SW480 (cell line): ENCODE data around the gene ZBTB24.
"Not testable (repeated sequence)": the region's sequence is repeated elsewhere in the genome, so short reads cannot be mapped to it uniquely, and the experiment has no call there.

Source experiments
- DNase-seq: peaks from one replicate; pipeline ENCODE4 v3.0.0-alpha.2; 2016; ENCODE audit warnings: low spot score

ZBTB24 gene

DNA sequence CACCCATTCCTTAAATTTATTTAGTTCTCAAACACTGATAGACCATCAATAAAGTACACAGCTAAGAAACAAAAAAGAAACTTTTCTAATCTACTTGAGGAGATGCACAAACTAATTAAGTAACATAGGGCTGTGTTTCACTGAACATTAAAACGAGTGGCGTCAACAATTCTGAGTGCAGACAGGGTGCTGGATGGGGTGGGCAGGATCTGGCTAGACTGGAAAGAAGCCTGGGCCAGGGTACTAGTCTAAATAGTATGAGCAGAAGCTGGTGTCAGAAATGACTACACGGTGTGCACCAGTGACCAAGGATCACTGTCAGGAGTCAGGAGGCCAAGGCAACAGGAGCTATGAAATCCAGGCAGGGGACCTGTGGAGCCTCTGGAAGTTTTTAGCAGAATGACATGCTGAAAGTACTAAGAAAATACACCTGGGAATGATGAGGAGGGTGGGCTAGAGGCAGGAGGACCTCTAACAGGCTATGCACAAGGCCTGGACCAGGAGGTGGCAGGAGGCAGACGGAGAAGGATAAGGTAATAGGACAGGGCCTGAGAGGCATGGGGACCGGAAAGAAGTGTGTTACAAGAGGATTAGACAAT lies 13.3 kb downstream of the ZBTB24 start:
- DNase-seq = no peak

DNA sequence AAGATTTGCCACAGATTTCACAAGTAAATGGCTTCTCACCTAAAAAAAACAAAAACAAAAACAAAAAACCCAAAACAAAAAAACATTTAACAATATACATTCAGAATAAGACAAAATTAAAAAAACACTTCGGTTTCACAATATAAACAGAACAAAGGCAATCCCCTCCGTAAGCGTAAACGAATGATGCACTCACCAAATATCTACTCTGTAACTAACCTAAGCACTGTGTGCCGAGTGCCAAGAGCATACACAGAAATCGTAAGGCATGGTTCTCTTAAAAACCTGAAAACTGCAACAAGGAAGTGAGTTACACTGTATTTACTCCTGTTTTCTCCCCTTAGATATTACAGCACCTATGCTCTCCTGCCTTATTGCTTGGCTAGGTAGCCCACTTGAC lies 15.3 kb downstream of the ZBTB24 start:
- no peak for DNase-seq

DNA sequence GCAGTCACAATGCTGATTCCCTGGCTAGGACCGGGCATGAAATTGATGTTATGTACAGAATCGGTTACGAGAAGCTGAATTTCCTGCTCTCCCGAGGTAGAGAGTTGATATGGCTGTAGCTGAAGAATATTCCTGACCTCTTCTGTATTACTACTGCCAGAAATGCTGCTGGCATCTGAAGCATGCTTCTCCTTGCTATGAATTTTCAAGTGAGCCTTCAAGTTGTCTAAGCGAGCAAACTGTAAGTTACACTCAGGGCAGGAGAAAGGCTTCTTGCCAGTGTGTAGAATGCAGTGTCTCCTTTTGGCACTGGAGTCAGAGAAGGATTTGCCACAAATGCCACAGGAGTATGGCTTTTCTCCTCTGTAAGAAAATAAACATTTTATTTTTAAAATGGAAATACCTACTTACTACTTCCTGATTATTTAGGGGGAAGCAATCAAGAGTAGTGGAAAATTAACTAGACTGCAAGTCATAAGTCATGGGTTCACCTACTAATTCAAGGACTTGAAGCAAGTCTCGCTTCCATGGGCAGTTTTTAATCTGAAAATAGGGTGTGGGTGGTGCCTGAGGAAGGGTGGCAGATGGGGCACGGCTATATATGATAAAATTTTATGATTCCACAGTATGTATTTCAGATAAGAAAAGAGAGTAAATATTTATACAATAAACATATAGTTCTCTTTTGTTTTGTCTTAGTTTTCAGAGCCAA lies 16.7 kb downstream of the ZBTB24 start:
- no peak for DNase-seq

DNA sequence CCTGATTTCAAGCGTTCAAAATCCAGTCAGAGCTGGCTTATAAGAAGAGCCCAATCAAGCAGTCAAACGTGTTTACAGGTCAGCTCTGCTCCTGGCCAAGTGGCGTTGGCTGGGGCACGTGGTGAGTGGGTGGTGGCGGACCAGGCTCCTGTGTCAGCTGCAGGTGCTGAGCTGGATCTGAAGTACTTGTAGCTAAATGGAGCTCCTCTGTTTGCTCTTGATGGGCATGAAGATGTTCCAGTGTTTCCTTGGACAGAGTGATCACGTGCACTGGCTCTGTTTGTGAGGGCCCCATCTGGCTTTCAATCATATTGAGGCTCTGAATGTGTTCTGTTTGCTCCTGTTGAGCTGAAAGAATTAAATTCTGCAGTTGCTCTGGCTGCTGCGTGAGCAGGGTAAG lies 17.2 kb downstream of the ZBTB24 start:
- DNase-seq = no peak

DNA sequence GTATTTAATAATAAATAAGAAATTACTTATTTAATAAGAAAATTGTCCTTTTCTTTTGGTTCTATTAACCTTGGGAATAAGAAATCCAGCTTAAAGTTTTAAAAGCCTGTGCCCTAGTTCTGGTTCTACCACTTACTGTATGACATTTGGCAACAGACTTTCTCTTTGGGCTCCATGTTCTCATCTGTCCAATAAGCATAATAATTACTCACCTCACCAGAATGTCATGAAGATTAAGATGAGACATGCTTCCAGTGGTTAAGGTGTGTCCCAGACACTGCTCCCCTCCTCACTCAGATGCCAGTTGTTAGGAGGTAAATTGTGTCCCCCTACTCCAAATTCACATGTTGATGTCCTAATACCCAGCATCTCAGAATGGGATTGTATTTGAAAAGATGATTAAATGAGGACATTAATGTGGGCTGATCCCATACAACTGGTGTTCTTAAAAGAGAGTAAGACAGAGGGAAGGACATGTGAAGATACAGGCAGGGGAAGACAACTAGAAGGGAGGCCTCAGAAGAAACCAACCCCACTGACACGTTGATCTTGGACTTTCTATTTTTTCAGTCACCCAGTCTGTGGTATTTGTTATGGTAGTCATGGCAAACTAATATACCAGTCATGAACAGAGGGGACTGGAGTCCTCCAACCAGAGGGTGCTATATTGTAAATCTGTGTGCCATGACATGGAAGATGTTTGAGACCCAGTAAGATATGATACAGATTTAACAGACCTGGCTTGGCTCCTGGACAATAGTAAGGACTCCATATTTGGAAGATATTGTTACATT lies 21.1 kb downstream of the ZBTB24 start:
- DNase-seq = no peak

DNA sequence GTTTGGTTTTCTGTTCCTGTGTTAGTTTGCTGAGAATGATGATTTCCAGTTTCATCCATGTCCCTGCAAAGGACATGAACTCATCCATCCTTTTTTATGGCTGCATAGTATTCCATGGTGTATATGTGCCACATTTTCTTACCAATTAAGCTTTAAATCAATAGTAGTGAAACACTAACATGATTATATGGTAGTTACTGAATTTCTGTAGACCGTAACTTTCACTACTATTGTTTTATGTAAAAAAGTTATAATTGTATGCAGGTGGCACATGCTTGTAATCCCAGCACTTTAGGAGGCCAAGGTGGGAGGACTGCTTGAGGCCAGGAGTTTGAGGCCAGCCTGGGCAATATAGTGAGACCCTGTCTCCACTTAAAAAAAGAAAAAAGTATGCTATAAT lies 21.8 kb downstream of the ZBTB24 start:
- not testable (repeated sequence) for DNase-seq

DNA sequence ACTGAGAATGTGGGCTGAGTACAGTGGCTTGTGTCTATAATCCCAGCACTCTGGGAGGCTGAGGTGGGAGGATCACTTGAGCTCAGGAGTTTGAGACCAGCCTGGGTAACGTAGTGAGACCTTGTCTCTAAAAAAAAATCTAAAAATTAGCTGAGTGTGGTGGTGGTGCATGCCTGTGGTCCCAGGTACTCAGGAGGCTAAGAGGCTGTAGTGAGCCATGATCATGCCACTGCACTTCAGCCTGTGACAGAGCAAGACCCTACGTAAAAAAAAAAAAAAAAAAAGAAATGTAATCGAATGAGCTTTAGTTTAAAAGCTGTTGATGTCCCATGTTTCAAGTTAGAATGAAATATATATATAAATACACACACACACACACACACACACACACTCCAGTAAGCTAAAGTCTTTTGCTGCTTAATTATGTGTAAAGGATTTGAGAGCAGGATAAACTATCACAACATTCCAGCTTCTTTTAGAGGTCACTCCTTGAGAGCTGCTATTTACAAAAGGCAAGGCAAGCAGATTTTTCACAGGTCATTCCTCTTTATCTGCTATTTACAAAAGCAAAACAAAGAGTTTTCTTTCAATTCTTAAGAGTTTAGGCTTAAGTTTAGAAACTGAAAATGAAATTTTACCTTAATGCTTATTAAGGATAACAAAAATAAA lies 22.7 kb downstream of the ZBTB24 start:
- no peak for DNase-seq

DNA sequence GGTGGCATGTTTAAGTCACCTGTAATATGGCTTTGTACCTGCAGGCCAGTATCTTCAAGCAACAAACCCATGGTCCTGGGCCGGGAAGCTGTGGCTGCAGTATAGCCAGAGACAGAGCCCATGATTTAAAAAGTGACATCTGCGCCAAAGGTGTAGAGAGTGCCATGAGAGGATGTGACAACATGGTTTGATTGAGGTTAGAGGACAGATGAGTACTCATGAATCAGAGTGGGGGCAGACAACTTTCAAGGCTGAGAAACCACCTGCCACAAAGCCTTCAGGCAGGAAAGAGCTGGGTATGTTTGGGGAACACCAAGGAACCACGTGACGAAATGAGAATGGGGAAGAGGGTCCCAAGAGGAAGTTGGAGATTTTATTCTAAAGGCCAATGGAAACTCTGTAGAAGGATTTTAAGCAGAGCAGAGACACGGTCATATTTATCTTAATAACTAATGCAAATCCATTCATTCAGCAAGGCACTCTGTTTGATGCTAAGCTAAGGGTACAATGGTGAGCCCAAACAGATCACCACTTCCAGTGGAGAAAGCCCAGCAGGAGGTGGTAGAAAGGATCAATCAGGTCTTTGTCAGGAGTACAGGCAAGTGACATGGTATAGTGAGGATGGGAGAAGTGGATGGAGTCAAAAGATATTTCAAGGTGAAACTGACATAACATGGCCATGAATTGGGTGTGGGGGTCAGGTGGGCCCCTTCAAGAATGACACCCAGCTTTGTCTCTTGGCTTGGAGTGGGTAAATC lies 24.1 kb downstream of the ZBTB24 start:
- DNase-seq = no peak

DNA sequence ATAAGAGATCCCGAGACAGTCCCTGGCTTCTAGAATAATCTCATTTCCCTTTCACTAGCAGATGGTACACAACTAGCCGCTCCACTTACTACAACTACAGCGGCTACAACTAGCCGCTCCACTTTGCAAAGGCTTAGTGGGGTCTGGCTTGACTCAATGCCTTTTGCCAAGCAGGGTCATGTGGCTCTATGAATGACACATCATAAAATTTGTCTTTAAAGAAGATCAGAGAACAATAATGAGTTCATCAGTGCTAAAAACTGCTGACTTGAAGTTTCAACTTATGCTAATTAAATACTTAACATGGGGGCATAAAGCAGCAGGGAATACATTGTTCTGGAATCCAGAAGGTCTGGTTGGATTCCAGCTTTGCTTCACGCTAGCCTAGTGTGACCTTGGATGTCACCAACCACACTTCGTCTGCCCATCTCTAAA lies 25.4 kb downstream of the ZBTB24 start:
- DNase-seq = no peak

DNA sequence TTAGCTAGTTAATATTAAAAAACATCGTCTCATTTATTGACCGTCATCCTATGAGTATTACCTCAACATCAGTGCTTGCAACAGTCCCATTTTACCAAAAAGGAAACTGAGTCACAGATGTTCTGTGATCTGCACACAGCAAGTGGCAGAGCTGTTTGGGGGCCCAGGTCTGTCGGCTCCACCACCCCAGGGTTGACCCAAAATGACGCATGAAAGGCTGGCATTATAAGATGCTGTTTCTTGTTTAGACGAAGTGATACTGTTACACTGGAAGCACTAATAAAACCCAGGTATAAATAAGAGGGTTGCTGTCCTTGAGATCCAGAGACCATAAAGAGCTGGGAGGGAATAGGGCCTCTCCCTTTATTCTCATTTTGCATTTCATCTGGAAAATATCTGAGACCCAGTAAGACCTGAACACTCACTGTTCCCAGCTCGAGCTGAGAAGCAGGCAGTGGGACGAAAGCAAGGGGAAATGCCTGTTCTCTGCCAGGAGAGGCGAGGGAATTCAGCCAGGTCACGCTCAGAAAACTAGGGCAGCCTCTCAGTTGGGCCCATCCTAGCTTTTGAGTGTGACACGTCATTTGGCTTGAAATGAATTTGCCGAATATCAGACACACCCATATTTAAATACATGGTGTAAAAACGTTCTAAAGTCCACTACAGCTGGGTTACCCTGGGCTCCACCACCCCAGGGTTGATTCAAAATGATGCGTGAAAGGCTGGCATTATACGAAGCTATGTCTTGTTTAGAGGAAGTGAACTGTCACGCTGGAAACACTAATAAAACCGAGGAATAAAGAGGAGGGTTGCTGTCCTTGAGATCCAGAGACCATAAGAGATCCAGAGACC lies 26.1 kb downstream of the ZBTB24 start:
- DNase-seq = peak; percentile 60

DNA sequence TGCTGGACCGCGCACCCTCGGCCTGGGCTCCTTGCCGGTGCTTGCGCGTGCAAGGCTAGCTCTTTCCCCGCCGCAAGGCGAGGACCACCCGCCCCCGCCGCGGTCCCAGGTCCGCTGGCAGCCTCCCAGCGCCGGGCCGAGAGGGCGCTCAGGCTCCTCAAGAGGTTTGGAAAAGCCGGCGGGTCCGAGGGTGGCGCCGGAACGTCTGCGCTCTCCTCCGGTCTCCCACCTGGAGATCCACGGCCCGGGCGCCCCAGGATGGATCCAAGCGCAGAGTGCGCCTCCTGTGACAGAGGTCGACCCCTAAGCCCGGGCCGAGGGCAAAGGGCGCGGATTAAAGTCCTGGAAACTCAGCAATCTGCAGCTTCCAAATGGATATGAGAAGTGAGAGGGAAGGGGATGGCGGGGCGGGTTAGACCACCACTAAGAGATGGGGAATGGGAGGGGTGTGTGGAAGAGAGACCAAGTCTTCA lies 26.9 kb downstream of the ZBTB24 start:
- DNase-seq = no peak

DNA sequence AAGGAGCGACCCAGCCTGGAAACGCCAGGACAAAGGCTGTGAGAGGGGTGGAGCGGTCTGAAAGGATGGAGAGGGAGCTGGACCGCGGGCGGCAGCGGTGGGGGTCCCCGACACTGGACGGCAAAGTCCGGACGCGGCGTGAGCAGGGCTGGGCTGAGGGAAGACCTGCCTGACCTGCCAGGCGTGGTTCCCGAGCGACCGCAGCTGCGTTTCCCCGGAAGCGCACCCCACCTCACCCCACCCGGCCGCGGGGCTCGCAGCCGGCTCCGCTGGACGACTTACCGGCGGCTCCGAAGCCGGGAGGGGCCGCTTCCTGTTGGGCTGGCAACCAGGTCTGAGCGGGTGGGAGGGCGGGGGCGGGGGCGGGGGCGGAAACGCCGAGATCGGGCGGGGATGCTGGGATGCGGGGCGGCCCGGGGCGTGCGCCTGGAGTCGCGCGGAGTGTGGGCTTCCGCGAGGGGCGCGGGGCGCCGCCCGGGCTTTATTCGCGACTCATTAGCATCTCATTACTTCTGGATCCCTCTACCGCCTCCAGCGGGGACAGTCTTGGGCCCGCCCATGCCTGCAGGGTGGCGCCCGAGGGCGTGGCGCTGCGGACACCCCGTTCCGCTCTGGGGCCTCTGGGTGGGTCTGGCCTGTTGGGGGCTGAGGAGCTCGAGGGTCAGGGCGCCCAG lies 27.4 kb downstream of the ZBTB24 start, which contains the start of gene MICAL1:
Gene MICAL1, minus strand, starts transcription at position 336 of the 674 bp plus-strand sequence. CDS start 1,576 bp downstream, outside the sequence.
- peak; percentile 71 for DNase-seq

DNA sequence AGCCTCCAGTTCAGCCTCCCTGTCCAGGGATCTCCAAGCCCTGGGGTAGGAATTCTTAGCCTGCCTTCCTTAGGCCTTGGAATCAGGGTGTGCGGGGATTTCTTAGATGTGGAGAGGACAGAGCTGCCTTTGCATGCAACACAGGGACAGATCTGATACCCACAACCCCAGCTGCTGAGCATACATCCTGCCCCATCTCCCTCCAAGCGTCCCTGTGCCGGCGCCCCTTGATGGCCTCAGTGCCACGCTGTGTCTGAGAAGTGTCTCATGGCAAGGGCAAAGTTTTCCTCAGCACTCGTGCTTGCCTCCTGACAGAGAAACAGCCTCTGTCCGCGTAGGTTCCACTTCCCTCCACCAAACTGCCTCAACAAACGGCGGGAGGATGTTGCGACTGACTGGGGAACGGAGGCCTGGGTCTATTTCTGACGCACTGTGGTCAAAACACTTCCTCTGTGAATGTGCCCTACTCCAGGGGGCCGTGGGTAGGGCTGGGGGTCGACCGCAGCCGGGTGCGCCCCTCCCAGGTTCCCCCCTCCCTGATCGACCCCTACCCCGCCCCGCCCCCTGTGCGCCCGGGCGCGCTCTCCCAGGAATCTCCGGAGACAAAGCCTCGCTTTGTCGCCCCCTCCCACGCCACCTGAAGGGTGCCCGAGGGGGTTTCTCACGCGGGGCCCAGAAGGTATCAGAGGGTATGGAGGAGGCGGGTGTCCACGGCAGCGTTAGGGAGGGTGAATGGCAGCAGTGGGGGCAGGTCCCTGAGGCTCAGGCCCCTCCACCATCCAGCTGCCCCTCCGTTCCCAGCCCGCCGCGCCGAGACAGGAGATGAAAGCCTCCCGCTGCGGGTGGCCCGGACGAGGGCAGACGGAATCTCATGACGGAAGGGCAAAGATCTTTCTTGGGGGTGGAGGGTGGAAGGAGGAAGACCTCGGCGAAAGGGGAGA lies 28.3 kb downstream of the ZBTB24 start:
- no peak for DNase-seq

DNA sequence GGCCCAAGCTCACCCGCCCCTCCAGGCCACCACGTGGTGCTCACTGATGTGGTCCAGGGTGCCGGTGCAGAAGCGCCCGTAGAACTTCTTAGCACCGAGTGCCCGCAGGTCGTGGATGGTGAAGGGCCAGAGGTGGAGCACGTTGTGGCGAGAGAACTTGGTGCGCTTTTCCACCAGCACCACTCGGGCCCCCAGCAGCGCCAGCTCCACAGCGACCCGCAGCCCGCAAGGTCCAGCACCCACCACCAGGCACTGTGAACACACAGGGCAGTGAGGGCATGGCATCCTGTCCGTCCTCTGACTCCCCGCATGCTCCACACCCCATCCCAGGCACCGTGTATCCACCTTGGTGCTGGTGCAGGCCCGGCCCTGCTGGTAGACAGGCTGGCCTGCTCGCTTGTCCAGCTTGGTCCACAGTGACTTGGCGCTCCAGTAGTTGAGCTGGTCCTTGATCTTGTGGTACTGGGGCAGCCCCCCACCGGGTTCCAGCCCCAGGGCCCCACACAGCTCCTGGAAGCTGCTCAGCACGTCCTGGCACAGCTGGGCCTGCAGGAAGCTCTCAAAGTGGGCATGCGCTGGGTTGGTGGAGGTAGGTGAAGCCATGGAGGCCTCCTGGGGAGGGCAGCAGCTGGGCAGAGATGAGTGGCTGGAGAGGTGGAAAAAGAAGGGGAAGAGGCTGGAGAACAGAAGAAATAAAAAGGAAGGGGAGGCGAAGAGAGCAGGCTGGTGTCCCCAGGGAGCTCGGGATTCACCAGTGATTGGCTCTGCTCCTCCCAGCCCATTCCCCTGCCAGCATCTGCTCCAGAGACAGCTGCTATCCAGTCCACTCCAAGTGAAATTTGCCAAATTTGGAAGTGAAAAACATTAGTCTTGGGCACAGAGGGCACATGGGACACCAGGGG lies 29.2 kb downstream of the ZBTB24 start:
- DNase-seq = no peak

DNA sequence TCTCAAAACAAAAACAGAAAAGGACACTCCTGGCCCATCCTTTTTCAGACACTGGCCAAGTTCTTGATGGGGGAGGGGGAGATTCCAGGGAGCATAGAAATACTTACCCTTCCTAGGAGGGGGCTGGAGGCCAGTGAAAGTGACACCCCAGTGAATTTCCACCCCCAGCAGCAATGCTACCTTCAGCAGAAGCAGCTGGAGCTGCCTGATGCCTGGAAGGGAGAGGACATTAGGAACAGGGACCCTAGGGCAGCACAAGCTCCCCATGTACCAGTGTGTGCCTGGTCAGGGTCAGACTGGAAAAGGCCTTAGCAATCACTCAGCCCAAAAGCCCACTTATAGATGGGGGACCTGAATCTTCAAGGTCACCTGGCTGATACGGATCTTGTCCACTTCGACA lies 29.9 kb downstream of the ZBTB24 start:
- DNase-seq = no peak

DNA sequence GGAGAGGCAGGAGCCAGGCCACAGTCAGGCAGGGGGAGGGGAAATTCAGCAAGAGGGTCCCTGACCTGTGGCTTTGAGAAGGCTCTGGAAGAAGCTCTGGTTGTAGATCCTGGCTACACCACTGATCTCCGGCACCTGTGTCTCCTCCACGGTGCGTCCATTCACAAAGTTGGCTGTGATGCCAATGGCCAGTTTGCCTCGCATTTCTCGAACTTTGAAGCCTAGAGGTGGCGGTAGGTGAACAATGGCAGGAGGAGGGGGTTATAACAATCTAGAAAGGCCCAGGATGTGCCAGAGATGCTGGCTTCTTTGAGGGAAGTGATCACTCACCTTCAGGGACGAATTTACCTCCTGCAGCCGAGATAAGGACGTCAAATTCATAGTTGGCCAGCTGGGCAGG lies 30.8 kb downstream of the ZBTB24 start:
- DNase-seq = no peak

DNA sequence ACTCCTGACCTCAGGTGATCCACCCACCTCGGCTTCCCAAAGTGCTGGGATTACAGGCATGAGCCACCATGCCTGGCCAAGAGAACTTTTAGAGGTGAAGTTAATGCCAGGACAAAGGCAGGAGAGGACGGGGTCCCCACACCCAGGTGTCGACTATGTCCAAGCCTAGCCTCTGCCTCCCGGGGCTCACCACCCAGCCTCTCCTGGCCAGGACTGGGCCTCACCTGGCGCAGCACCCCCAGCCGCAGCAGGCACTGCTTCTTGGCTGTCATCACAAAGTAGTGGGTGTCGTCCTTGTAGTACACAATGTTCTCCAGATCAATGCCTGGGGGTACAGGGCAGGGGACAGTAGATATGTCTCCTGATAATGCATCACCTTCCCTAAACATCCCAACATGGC lies 31.6 kb downstream of the ZBTB24 start:
- DNase-seq = no peak

DNA sequence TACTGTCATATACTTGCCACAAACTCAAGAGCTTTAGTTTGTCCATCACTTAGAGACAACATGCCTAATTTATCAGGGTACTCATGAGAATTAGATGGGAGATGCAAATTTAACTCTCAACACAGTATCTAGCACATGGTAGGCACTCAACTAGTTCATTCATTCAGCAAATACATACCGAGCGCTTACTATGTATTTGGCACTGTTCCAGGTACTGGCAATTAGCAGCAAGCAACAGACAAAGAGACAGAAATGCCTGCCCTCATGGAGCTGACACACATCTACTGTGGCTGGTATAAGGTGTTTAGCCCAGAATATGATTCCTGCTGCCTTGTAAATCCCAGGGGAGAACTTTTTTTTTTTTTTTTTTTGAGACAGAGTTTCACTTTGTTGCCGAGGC lies 32.2 kb downstream of the ZBTB24 start:
- no peak for DNase-seq
